OCI-LY1 (cell line): ENCODE results near the gene ANO2.

Experiments
- H2AFZ ChIP-seq: fragments of 200-600 bp; sonication (generic), shearing (Covaris generic); 2 replicates; pipeline ENCODE4 v1.6.0; 2014; ENCODE audit warnings: antibody characterized with exemption, mild to moderate bottlenecking, low read length
- H3F3A ChIP-seq: fragments of 200-600 bp; sonication (generic), shearing (Covaris generic); 2 replicates; pipeline ENCODE4 v1.6.0; 2014; ENCODE audit warnings: mild to moderate bottlenecking, antibody characterized with exemption, low read length, moderate library complexity; ENCODE audit not compliant: insufficient read depth
- H3K27ac ChIP-seq: fragments of 200-600 bp; sonication (generic); 2 replicates; pipeline ENCODE4 v1.5.1; 2014; ENCODE audit warnings: low read length, mixed run types, mild to moderate bottlenecking, low read depth; ENCODE audit not compliant: poor library complexity, severe bottlenecking
- H3K27me3 ChIP-seq: fragments of 200-600 bp; sonication (generic); 2 replicates; pipeline ENCODE4 v1.6.0; 2014; ENCODE audit warnings: antibody characterized with exemption, mild to moderate bottlenecking, low read length, moderate library complexity; ENCODE audit not compliant: insufficient read depth
- H3K36me3 ChIP-seq: fragments of 200-600 bp; sonication (generic); 2 replicates; pipeline ENCODE4 v1.6.1; 2014; ENCODE audit warnings: mild to moderate bottlenecking, antibody characterized with exemption, low read length, moderate library complexity, mixed read lengths; ENCODE audit not compliant: insufficient read depth
- H3K4me1 ChIP-seq: fragments of 200-600 bp; sonication (generic); 2 replicates; pipeline ENCODE4 v1.5.1; 2014; ENCODE audit warnings: mild to moderate bottlenecking, low read length, moderate library complexity; ENCODE audit not compliant: insufficient read depth, severe bottlenecking
- H3K4me2 ChIP-seq: fragments of 200-600 bp; sonication (generic), shearing (Covaris generic); 2 replicates; pipeline ENCODE4 v1.6.1; 2014; ENCODE audit warnings: low read length
- H3K4me3 ChIP-seq: fragments of 200-600 bp; sonication (generic); 2 replicates; pipeline ENCODE4 v1.5.1; 2014; ENCODE audit warnings: low read length, low read depth, mild to moderate bottlenecking, mixed read lengths; ENCODE audit not compliant: poor library complexity, severe bottlenecking
- H3K79me2 ChIP-seq: fragments of 200-600 bp; shearing (Covaris generic); 2 replicates; pipeline ENCODE4 v1.6.1; 2016; ENCODE audit warnings: mixed run types, low read length, mixed read lengths; ENCODE audit not compliant: insufficient read depth
- H3K9ac ChIP-seq: fragments of 200-600 bp; sonication (generic), shearing (Covaris generic); 2 replicates; pipeline ENCODE4 v1.6.1; 2014; ENCODE audit warnings: mild to moderate bottlenecking, low read length, mixed read lengths
- H3K9me2 ChIP-seq: fragments of 200-600 bp; sonication (generic), shearing (Covaris generic); 2 replicates; pipeline ENCODE4 v1.6.1; 2014; ENCODE audit warnings: low read depth, mild to moderate bottlenecking, low read length, mixed read lengths
- H3K9me3 ChIP-seq: fragments of 200-600 bp; shearing (Covaris generic); 2 replicates; pipeline ENCODE4 v1.6.1; 2014; ENCODE audit warnings: low read length, mixed read lengths
- H4K20me1 ChIP-seq: fragments of 200-600 bp; sonication (generic), shearing (Covaris generic); 2 replicates; pipeline ENCODE4 v1.6.0; 2016; ENCODE audit warnings: mild to moderate bottlenecking, low read length; ENCODE audit not compliant: insufficient read depth
- EZH2 ChIP-seq: fragments of 200-600 bp; sonication (generic), shearing (Covaris generic); IDR thresholded peaks from 2 replicates; pipeline ENCODE4 v1.8.0; 2017; ENCODE audit warnings: borderline replicate concordance, mixed run types, mild to moderate bottlenecking, antibody characterized with exemption, low read length, moderate library complexity, mixed read lengths
- TF ChIP-seq, protein P1 (sequence below): fragments of 200-600 bp; sonication (generic), shearing (Covaris generic); IDR thresholded peaks from 2 replicates; pipeline ENCODE4 v1.5.1; 2017; ENCODE audit warnings: mild to moderate bottlenecking, antibody characterized with exemption, low read length, moderate library complexity, mixed read lengths

ANO2 gene

DNA sequence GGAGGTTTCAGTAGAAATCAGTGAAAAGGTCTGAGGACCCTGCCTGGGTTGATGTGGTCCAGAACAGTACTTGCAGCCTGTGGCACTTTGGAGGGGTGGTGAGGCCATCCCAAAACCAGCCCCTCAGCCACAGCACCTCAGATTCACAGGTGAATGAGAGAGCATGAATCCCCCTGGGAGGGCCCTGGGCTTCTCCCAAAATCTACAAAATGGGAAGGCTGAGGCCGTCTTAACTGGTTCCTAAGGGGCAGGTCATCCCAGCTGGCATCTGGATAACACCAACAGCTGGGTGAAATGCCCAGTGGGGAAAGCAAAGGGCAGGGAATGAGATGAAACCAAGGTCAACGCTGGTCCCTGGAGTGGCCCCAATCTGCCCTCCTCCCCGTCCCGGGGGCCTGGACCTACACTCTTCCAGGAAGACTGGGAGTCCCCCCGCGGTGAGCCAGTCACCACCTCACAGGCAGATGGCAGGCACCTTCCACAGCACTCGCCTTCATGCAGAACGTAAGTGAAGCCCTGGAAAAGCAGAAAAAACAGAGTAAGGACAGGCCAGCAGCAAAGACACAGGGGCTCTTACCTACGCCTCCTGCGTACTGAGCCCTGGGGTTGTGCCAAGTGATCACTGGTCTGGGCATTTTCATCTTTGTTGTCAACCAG lies 26.3 kb upstream of the ANO2 start:
- Histone ChIP-seq H3K4me2 (no peak overlapping the region), H3K36me3 (no peaks in the 10 kb centered on the region), H3F3A (no peaks in the 10 kb centered on the region), H3K9ac (no peak overlapping the region), H3K9me2 (no peaks in the 10 kb centered on the region), H3K9me3 (no peaks in the 10 kb centered on the region), H3K27ac (no peak overlapping the region), H3K4me3 (no peak overlapping the region), H4K20me1 (no peaks in the 10 kb centered on the region), H2AFZ (no peak overlapping the region), H3K27me3 (peaks cover 4% of the 10 kb centered on the region; the same call in 1 of the 2 replicates), H3K4me1 (no peaks in the 10 kb centered on the region), H3K79me2 (no peaks in the 10 kb centered on the region)
- no peak for TF ChIP-seq EZH2
- TF ChIP-seq, protein P1, sequence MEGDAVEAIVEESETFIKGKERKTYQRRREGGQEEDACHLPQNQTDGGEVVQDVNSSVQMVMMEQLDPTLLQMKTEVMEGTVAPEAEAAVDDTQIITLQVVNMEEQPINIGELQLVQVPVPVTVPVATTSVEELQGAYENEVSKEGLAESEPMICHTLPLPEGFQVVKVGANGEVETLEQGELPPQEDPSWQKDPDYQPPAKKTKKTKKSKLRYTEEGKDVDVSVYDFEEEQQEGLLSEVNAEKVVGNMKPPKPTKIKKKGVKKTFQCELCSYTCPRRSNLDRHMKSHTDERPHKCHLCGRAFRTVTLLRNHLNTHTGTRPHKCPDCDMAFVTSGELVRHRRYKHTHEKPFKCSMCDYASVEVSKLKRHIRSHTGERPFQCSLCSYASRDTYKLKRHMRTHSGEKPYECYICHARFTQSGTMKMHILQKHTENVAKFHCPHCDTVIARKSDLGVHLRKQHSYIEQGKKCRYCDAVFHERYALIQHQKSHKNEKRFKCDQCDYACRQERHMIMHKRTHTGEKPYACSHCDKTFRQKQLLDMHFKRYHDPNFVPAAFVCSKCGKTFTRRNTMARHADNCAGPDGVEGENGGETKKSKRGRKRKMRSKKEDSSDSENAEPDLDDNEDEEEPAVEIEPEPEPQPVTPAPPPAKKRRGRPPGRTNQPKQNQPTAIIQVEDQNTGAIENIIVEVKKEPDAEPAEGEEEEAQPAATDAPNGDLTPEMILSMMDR: no peak

DNA sequence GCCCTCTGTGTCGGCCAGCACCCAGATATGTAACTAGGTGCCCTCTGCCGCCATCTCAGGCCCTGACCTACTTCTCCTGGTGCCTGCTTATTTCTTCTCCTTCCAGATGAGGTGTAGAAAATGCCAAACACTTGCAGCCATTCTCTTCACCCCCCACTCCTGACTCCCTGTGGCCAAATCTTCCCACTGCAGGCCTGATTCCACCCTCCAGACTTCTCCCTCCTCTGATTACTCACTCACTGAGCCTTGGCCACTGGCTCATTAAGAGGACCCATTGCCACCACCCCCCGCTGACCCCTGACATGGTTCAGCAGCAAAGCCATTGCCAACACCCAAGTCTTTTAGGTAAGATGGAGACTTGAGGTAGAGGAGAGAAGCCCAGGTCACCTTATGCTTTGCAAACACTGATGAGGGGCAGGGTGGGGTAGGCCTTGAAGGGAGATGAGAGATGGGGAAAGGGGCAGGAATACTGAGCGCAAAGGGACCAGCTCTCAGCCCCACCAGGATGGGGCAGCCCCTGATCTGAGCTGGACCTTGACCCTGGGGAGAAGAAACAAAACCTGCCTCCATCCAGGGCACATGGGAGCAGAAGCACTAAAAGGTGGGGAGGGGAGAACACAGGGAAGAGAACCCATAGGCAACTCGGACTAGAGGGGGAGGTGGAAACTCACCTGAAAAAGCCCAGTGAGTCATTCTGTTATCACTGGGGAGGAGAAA lies 25.1 kb upstream of the ANO2 start:
- no peaks in the 10 kb centered on the region for H3K79me2 ChIP-seq
- TF ChIP-seq EZH2: no peak
- TF ChIP-seq, protein P1: no peak
- H3K27ac ChIP-seq: no peak overlapping the region
- H3K4me1 ChIP-seq: no peaks in the 10 kb centered on the region
- no peaks in the 10 kb centered on the region for H3K9me3 ChIP-seq
- no peak overlapping the region for H3K4me2 ChIP-seq
- H3K4me3 ChIP-seq: no peak overlapping the region
- 0 out of 2 replicates have a peak, but pooled peaks cover 4% of the 10 kb centered on the region for H3K27me3 ChIP-seq
- no peak overlapping the region for H2AFZ ChIP-seq
- H3K9me2 ChIP-seq: no peaks in the 10 kb centered on the region
- no peaks in the 10 kb centered on the region for H4K20me1 ChIP-seq
- H3K9ac ChIP-seq: no peak overlapping the region
- H3K36me3 ChIP-seq: no peaks in the 10 kb centered on the region
- no peaks in the 10 kb centered on the region for H3F3A ChIP-seq

DNA sequence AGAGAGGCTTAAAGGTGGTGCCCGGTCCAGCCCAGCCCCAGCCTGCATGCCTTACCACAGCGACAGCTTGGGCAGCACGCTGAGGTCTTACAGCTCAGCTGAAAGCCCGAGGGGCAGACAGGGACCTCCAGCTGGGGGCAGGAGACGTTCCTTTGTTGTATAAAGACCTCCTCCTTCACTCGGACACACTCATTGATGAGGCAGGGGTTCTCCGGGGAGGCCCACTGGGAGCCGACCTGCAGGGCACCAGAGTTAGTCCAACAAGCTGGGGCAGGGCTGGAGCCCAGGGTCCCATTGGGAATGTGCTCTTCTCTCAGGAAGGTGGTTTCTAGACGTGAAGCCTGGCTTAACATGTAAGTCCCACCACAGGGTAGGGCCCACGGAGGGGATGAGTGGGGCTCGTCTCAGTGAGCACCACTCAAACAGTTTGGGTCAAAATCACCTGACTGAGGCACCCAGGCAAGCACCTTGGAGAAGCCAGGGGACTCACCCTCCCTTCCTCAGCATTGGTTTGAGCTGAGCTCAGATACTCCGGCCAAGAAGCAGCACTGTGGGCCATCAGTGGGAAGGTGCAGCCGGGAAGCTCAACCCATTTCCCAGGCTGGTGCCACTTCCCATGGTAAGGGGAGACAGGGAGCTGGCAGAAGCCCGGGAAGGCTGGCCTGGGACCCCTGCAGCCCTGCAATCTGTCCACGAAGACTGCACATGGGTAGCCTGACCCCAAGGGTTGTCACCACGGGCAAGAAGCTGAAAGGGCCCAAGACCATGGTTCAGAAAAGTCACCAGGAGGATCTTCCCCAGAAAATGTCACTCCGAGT lies 24.3 kb upstream of the ANO2 start:
- H3K27ac ChIP-seq: no peak overlapping the region
- H3K79me2 ChIP-seq: no peaks in the 10 kb centered on the region
- no peaks in the 10 kb centered on the region for H3K9me2 ChIP-seq
- H3K4me1 ChIP-seq: no peaks in the 10 kb centered on the region
- no peak overlapping the region for H3K9ac ChIP-seq
- H3K36me3 ChIP-seq: no peaks in the 10 kb centered on the region
- no peaks in the 10 kb centered on the region for H4K20me1 ChIP-seq
- TF ChIP-seq, protein P1: no peak
- no peak for TF ChIP-seq EZH2
- H2AFZ ChIP-seq: no peak overlapping the region
- no peaks in the 10 kb centered on the region for H3F3A ChIP-seq
- no peaks in the 10 kb centered on the region for H3K9me3 ChIP-seq
- no peak overlapping the region for H3K4me3 ChIP-seq
- 0 out of 2 replicates have a peak, but pooled peaks cover 4% of the 10 kb centered on the region for H3K27me3 ChIP-seq
- no peak overlapping the region for H3K4me2 ChIP-seq
